ENCODE data around the gene NKG7.

NKG7 gene

DNA sequence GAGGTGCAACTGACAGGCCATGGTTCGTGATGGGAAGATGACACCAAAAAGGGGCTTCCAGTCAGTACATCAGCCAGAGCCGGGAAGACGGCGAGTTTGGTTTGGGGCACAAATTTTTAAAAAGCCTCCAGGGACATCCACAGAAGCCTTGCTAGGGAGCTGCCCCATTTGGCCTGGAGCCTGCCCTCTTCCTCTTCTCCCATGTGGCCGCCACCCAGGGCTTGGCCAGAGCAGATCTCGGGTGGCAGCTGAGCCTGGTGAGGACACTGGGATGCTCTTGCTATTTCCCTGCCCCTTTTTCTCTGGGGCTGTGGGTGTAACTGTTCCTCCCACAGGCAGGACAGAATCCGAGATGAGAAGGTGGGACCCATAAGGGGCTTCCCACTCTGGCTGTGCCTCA lies 14.5 kb downstream of the NKG7 start:
- DNase-seq = no peak

DNA sequence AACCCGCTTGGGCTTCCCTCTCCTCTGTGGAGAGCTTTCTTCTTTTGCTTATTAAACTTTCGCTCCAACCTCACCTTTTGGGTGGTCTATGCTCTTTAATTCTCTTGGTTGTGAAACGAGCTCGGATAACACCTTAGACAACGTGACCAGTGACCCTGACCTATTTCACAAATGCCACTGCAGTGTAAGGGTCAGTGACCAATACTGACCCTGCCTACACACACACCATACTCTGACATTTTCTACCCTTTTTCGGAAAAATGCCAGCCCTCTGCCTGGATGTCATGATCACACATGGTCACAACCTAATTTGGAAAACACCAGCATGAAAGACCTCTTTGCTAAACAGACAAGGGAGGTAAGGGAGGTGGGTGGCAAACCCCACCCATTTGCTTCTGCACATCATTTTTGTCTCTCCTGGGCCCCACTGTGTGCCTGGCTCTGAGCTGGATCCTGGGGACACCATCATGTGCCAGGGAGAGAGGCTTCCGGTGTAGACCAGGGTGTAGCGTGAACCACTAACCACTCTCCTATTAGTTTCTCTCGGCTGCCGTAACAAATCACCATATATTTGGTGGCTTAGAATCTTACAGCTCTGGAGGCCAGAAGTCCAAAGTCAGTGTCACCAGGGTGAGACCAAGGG lies 16.2 kb downstream of the NKG7 start:
- DNase-seq = no peak

DNA sequence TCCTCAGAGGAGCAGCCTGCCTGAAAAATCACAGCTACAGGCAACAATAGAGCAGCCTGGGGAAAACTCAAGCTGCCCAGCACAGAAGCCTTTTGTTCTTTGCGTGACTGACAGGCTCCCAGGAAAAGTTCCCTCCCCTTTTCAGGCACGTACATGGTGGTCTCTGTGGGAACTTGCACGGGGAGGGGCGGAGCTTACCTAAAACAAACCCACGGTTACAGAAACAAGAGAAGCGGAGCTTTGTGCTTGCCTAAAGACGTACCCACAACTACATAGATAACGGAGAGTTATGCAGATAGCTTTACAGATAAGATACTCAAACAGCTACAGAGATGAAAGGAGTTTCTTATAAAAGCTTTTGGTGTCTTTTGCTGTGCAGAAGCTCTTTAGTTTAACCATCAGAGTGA lies 17.7 kb downstream of the NKG7 start:
- no peak for DNase-seq

DNA sequence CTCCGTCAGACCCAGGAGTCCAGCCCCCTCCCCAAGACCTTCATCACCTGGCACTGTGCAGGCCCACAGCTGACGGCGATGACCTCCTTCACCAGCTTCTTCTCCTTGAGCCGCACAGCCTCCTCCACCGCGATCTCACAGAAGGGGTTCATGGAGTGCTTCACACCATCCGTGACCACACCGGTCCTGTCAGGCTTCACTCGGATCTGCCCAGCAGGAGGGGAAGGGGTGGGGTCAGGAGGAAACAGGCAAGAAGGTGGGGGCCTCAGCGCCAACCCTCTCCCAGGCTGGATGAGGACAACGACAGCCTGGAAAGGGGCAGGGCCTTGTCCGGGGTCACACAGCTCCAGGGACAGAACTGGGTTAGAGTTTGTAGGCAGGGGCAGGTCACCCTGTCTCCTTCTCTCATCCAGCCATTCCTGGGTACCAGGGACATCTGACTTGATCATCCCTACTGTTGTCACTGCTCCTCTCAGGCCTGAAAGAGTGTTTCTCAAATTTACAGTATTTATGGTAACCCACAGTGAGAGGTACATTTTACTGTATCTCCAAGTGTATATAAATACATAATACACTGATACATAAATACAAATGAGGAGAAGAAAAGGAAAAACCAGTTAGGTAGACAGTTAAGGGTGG lies 18.2 kb downstream of the NKG7 start:
- DNase-seq = no peak

DNA sequence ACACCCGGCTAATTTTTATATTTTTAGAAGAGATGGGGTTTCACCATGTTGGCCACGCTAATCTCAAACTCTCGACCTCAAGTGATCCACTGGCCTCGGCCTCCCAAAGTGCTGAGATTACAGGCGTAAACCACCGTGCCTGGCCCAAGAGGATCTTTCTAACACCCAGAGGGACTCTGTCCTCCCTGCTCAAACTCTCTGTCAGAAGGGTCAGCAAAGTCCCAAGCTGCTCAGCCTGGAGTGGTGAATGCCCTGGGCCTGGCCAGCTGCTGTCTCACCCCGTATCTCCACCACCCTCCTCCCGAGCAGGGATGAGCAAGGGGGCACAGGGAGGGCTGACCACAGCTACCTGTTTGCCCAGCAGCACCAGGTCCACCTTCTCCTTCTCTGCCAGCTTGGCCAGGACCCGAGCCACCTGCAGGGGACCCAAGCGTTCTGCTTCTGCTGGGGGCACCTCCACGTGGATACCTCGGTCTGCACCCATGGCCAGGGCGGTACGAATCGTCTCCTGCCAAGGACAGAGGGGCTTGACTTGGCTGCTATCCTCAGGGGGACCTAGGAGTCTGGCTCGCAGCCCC lies 19.6 kb downstream of the NKG7 start:
- no peak for DNase-seq

DNA sequence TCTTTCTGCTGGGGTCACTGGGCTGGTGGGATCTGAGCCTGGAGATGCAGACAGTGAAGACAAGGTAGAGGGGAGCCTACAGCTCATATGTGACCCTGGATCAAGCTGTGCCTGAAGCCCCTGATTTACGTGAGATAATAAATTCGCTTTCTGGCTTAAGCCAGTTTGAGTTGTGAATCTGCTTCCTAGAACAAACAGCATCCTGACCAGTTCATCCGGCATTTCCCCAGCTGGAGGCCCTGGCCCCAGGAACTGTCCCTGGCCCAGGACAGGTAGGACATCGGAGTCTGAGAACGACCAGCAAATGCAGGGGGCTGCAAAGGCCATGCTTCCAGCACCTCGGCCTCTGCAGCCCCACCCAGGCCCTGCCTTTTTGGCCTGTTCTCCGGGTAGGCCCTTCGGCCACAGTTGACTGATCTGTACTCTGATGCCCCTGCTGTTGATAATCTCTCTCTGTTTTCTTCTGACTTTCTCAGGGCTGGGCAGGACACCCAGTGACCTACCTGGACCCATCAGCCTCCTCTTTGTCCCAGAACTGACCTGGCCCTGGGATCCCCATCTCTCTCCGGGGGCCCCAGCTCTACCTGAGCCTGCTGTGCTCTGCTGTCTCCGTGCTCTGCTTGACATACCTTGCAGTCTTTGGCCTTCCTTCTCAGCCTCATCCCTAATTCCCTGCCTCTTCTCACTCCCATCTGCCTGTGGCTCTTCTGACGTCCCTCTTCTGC lies 21.0 kb downstream of the NKG7 start:
- no peak for DNase-seq

DNA sequence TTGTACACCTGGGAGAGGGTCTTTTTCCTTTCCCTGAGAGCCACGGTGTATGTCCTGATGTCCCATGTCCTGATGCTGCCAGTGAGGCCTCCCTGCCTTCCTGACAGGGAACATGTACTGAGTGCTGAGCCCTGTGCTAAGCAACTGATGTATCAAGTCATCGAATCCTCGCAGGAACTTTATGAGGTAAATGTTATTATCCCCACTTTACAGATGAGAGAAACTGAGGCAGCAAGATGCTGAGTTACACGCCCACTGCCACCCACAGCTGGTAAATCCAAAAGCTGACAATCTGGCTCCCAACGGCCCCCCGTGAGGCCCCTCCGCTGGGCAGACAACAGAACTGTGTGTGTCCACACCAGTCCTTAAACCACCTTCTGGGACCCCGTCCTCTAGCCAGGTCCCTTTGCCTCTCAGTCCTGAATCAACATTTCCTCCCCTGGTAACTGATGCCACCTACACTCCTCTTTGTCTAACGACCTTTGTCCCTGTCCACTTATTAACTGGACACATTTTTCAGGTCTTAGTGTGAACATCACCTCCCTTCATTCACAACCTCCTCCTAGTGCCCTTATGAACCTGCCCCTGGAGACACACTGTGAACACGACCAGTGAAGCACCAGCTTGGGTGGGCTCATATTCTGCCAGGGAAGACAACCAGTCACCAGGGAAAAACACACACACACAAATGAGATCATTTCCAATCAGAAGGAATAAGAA lies 25.1 kb downstream of the NKG7 start:
- no peak for DNase-seq

DNA sequence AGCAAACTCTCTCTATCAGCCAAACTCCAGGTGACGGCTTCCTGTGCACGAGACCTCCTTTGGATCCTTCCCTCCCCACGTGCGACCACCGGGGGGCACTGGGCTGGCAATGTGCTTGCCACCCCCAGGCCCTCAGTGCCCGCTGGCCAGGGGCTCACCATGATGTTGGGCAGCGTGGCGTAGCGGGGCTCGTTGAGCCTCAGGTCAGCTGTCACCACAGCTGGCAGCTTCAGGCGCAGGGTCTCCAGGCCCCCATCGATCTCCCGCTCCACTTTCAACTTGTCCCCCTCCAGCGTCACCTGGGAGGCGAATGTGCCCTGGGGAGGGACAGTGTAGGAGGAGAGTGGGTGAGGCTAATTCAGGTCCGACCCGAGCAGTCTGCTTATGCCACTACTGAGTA lies 25.7 kb downstream of the NKG7 start:
- no peak for DNase-seq

DNA sequence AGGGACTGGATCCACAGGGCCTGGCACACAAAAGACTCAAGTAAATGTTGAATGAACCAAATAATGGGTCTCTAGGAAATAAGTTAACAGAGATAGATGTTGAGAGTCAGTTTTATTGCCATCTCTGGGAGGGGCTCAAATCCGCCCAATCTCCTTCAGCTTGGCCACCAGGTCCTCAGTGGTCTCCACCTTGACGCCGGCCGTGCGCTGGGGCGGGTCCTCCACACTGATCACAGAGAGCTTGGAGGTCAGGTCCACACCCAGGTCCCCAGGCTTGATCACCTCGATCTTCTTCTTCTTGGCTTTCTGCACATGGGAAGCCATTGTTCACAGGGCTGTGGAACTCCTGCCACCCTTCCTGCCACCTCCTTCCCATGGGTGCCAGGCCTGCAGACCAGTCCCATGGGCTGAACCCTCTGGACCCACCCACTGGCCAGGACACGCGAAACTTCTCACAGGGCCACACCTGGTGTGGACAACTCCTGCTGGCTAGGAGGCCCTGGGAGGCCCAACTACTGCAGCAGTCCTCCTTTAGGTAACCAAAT lies 27.3 kb downstream of the NKG7 start:
- no peak for DNase-seq

DNA sequence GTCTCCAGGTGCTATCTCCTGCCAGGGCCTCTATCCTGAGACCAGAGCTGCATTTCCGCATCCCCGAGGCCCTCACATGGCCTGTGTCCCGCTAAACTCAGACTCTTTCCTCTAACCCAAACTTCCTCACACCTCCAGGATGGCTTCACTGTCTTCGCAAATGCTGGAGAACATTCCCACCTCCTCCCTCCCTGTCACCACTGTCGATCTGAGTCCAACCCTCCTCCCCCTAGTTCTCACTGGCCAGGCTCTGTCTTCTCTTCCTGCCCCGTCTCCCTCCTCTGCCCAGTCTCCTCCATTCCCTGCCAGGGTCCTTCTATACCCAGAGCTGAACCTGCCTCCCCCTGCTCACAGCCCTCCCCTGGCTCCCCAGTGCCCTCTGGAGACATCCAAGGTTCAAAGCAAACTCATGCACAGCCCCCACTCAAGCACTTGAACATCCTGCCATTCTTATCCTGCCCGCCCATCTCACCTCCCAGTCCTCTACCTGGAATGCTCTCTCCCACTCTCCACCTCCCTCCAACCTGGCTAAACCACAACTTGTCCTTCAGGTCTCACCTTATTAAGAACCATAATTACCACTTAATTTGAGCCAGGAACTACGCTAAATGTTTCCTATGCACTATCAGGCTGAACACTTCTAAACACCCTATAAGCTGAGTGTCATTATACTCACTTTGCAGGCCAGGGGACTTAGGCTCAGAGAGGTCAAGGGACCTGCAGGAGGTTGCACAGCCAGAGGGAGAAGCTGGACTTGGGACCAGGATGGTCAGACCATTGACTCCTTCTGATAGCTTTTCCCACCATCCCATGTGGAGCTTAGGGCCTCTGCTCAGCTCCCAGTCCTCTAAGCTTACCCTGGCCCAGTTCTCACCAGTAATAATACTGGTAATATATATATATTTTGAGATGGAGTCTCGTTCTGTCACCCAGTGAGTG lies 29.6 kb downstream of the NKG7 start:
- DNase-seq = no peak

DNA sequence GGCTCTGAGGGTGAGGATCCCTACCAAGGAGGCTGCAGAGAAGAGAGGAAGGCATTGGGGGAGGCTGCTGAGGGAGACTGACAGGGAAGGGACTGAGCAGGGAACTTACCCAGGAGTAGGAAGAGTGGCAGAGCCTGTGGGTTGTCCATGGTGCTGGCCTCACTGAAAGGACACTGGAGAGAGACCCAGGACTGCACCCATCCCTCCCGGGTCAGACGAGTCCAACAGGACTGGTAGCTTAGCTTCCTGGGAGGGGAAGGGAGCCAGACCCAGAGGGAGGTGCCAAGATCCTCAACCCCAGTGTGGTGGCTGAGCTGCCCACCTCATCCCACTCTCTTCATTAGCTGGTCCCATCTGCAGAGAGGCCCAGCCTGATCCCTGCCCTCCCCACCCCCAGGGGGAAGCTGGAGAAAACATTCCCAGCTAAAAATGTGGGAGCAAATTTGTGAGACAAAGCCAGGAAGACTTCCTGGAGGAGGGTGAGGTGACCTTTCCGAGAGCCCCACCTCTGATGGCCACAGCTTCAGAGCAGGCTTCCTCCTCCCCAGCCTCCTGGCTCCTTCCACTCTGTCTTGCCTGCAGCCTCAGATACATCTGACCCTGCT lies 30.4 kb downstream of the NKG7 start, which contains the start of gene VSIG10L:
TSS of gene VSIG10L (minus strand) at position 164 of the 605 bp plus-strand sequence. CDS start at position 149, 15 bp downstream.
- no peak for DNase-seq

DNA sequence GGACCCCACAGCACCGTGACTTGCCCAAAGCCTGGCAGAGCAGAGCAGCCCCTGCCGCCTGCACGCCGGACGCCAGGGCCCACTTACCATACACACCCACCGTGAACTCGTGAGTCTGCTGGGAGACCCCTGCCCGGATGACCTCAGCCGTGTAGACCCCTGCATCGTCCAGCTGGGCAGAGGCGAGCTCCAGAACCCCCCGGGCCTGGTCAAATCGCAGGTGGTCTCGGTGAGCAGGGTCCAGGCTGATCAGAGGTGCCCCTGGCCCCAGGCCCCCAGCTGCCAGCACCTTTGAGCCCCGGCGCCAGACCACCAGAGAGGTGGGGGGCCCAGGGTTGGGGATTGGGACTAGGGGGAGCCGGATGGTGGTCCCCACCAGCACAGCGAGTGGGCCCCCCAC lies 31.4 kb downstream of the NKG7 start:
- no peak for DNase-seq

DNA sequence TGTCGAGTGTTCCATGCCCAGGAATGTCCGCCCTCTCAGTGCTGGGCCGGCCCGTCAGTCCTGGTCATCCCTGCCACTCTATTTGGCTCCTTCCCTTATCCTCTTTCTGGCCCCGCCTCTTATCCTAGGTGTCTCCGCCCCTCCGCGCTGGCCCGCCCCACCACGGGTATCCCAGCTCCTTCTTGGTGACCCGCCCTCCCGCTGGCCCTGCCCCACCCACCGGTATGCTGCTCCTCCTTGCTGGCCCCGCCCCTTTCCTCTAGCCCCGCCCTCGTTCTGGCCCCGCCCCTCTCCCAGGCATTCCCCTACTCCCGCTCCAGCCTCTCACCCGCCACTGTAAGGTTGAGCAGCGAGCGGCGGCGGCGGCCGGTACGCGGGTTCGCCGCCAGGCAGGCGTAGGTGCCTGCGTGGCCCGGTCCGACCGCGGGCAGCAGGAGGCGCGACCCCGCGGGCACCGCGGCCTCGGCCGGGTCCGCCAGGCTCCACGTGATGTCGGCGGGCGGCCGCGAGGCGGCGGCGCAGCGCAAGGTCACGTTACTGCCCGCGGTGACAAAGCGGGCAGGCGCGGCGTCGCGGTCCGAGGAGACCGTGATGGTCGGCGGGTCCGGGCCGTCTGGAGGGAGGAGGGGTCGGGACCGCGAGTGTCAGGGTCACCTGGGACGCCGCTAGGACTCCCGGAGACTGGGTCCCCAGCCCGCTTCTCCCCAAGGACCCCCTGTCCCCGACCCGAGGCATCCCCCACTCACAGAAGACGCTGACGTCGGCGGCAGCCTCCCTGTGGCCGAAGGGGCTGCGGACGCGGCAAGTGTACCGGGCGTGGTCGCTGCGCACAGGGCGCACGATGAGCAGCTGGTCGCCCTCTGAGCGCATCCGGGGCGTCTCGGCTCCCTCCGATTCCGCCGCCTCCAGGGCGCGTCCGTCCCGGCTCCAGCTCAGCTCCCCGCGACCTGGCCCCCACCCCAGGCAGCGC lies 32.5 kb downstream of the NKG7 start:
- peak; percentile 89 for DNase-seq

DNA sequence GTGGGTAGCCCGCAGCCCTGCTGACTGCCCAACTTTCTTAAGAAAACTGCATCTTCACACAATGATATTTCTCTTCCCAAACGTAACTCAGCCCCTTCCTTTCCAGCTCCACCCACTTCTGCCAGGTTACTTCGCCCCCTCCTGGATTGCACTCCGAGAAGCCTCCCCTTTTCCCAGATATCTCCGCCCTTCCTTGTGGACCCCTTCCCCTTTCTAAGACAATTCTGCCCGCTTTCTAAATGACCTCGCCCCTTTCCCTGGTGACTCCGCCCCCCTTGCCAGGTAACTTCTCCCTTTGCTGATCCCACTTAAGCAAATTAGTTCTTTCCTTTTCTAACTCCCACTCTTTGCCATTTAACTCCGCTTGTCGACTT lies 33.2 kb downstream of the NKG7 start:
- no peak for DNase-seq

DNA sequence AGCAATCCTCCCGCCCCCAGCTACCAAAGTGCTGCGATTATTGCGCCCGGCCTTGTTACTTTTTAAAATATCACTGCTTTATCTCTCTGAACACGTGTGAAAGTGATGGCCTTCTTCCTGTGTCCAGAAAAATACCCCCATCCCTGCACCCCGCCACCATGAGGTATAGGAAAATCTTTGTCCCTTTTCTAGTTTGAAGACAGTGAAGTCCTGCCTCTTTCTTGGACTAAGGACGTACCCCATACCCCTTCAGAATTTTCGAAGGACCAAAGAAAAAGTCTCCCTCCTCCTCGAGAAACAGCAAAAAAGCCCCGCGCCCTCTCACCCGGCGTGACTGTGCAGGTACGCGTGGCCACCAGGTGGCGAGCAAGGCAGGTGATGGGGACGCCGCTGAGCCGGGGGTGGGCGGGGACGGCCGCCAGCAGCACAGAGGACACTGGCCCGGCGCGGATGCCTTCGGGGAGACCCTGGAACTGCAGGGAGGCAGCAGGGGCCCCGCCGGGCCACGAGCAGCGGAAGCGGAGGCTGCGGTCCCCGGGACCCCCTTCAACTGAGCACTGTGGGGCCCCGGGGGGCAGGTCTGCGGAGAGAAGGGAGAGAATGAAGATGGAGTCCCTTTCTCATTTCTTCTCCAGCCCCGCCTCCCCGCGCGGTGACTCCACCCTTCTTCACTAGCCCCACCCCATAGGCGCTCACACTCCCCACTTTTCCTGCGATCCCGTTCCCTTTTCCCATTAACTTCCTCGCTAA lies 33.7 kb downstream of the NKG7 start:
- DNase-seq = peak; percentile 89

DNA sequence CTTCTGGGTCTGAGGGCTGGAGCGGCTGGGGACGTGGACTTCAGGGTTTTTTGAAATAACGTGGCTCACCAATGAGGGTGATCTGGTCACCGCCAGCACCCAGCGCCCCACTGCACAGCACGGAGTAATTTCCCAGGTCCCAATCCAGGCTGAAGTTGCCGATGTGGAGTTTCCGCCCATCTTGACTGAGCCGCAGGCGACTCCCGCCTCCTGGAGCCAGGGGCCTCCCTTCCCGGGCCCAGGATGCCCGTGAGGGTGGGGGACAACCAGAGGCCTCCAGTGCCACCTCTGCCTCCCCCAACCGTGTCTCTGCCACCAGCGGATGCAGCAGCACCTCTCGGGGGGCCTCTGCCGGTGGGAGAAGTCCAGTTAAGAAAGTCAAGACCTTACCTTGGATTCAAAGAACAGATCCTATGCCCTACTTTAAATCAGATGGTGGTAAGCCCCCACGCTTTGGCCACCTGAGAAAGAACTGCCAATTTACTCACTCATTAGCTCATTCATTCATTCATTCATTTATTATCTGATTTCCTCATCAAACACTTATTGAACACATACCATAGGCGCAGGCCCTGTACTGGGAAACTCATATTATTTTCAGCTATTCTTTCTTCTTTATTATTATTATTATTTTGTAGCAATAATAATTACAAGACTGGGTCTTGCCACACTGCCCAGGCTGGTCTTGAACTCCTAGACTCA lies 34.4 kb downstream of the NKG7 start:
- no peak for DNase-seq

DNA sequence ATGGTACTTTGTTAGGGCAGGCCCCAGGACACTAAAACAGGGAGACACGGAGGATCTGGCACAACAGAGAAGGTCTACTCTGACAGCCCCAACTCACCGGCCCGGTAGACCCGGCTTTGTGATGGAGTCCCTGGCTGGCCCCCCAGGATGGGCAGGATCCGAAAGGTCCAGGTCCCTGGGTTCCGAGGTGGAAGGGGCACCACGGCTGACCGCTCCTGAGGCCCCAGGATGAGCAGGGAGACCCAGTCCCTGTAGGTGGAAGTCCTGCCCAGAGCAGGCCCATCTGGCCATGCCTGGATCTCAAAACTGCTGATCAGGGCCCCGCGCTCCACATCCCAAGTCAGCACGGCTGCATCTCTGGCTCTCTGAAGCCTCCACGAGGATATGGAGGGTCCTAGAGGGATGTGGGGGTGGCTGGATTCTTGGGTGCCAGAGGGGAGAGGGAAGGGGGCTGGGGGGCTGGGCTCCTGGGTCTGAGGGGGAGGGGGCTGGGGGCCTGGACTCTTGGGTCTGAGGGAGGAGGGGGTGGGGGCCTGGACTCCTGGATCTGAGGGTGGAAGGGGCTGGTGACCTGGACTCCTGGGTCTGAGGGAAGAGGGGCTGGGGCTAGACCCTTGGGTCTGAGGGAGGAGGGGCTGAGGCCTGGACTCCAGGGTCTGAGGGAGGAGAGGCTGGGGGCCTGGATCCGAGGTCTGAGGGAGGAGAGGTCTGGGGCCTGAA lies 35.2 kb downstream of the NKG7 start:
- DNase-seq = no peak

Data from kidney glomerular epithelial cell (primary cell).